ENCODE data around the gene SORCS3. TPM values are rescaled to one million over a fixed set of nuclear protein-coding genes. Genes with fewer than 3 reads are reported as not detected.

The SORCS3 gene
- total and polyA plus RNA-seq, 2 of the 13 experiments (the other 11 are each of a cell fraction or from before 2014, with no cell fraction given), result 0.07 TPM; not detected in 1

- BruUV-seq (replicated peaks), result no TSS peak
- 0% methylated on average over 3 of the region's 4 CpGs for WGBS (ENCODE audit: low lambda C conversion rate)
- in situ Hi-C loops (cut with HindIII; ENCODE audit: extremely low pct_ligation_motif_present, low pct_unique_long_range_greater_than_20kb) (no loop called here), intact Hi-C loops (cut with micrococcal nuclease; ENCODE audit: unreplicated experiment) (no loop called here)
- ChIA-PET POLR2A (no interaction called here), CTCF (ENCODE audit: low intra/inter-chr PET ratio, low total read pairs) (no interaction called here)
- Histone ChIP-seq H3K27me3 (ENCODE audit: control insufficient read depth in 1 of 2, insufficient read depth in 2 of 2, low read length in 2 of 2) (peaks cover 0 to 6% of the 10 kb centered on the region in 2 experiments; a peak in 1 of 5 replicates), H3K4me3 (replicated peaks in 1 of 3; ENCODE audit: insufficient read depth in 1 of 3, low read depth in 2 of 3, low read length in 3 of 3) (no peak overlapping the region), H3K9me3 (ENCODE audit: low read length) (no peaks in the 10 kb centered on the region), H3K4me1 (ENCODE audit: insufficient read depth, low read length) (no peaks in the 10 kb centered on the region), H3K79me2 (ENCODE audit: insufficient read depth, low read length) (no peaks in the 10 kb centered on the region), H3K27ac (ENCODE audit: extremely low read length, insufficient read depth, low read length) (no peak overlapping the region), H3K36me3 (replicated peaks in 1 of 2; ENCODE audit: control insufficient read depth in 1 of 2, insufficient read depth in 2 of 2, low read length in 2 of 2) (no peaks in the 10 kb centered on the region), H4K20me1 (ENCODE audit: insufficient read depth, low read length) (no peaks in the 10 kb centered on the region), H3K4me2 (ENCODE audit: low read depth, low read length) (no peak overlapping the region), H2AFZ (ENCODE audit: low read length) (no peak overlapping the region), H3K9ac (ENCODE audit: insufficient read depth, low read depth, low read length) (no peak overlapping the region)
- no peak for DNase-seq (ENCODE audit: low spot score)
- no peak for TF ChIP-seq NR3C1 (CRISPR knock-in tag; IDR thresholded peaks at IDR 0.05)
- FAIRE-seq, result no peak
- ATAC-seq, result no peak
Measured at GRCh38 chr10:104897696-104898095, 256.6 kb downstream of the SORCS3 start.

GRCh38 chr10:104899779-104900178, 258.7 kb downstream of the SORCS3 start:
- H3K4me2 ChIP-seq (ENCODE audit: low read depth, low read length), result no peak overlapping the region
- intact Hi-C loops (cut with micrococcal nuclease; ENCODE audit: unreplicated experiment) (no loop called here), in situ Hi-C loops (cut with HindIII; ENCODE audit: extremely low pct_ligation_motif_present, low pct_unique_long_range_greater_than_20kb) (no loop called here)
- no peaks in the 10 kb centered on the region for H3K36me3 ChIP-seq (replicated peaks in 1 of 2; ENCODE audit: control insufficient read depth in 1 of 2, insufficient read depth in 2 of 2, low read length in 2 of 2)
- POLR2A ChIA-PET, result no interaction called here
- H2AFZ ChIP-seq (ENCODE audit: low read length), result no peak overlapping the region
- DNase-seq (ENCODE audit: low spot score), result no peak
- H3K79me2 ChIP-seq (ENCODE audit: insufficient read depth, low read length), result no peaks in the 10 kb centered on the region
- CTCF ChIA-PET (ENCODE audit: low intra/inter-chr PET ratio, low total read pairs), result no interaction called here
- no peaks in the 10 kb centered on the region for H4K20me1 ChIP-seq (ENCODE audit: insufficient read depth, low read length)
- no peaks in the 10 kb centered on the region for H3K27me3 ChIP-seq (ENCODE audit: control insufficient read depth in 1 of 2, insufficient read depth in 2 of 2, low read length in 2 of 2)
- ATAC-seq, result no peak
- H3K4me3 ChIP-seq (replicated peaks in 1 of 3; ENCODE audit: insufficient read depth in 1 of 3, low read depth in 2 of 3, low read length in 3 of 3), result no peak overlapping the region
- BruUV-seq (replicated peaks), result no TSS peak
- no peak overlapping the region for H3K27ac ChIP-seq (ENCODE audit: extremely low read length, insufficient read depth, low read length)
- TF ChIP-seq STAG1 (CRISPR knock-in tag; IDR thresholded peaks at IDR 0.05) (no peak), SPEN (CRISPR knock-in tag; IDR thresholded peaks at IDR 0.05; ENCODE audit: low read depth) (no peak), ARHGAP35 (CRISPR knock-in tag; IDR thresholded peaks at IDR 0.05; ENCODE audit: borderline replicate concordance) (no peak), ARID4A (CRISPR knock-in tag; IDR thresholded peaks at IDR 0.05; ENCODE audit: borderline replicate concordance) (no peak), NONO (IDR thresholded peaks at IDR 0.05) (no peak), NONO (CRISPR knock-in tag; conservative IDR thresholded peaks at IDR 0.05) (no peak), TBX3 (IDR thresholded peaks at IDR 0.05; ENCODE audit: borderline replicate concordance) (no peak), EEA1 (CRISPR knock-in tag; IDR thresholded peaks at IDR 0.05; ENCODE audit: borderline replicate concordance) (no peak), SMYD3 (CRISPR knock-in tag; IDR thresholded peaks at IDR 0.05) (no peak), ZNF414 (CRISPR knock-in tag; IDR thresholded peaks at IDR 0.05) (no peak)
- no peaks in the 10 kb centered on the region for H3K4me1 ChIP-seq (ENCODE audit: insufficient read depth, low read length)
- H3K9ac ChIP-seq (ENCODE audit: insufficient read depth, low read depth, low read length), result no peak overlapping the region
- FAIRE-seq, result no peak
- no peaks in the 10 kb centered on the region for H3K9me3 ChIP-seq (ENCODE audit: low read length)

All from HepG2 (cell line).